Keratinocyte (primary cell): ENCODE measurements around the gene MGRN1. TPM values are rescaled to one million over a fixed set of nuclear protein-coding genes. Genes with fewer than 3 reads are reported as not detected.

Experiments
- DNase-seq: peaks from one replicate; pipeline ENCODE4 v3.0.0-alpha.2; 2011; ENCODE audit warnings: low read depth, missing footprints, low spot score
- FAIRE-seq: peaks from 2 replicates; lab custom pipeline; 2011; peaks lifted over from hg19 to GRCh38; lab: Jason Lieb, UNC
- H2AFZ ChIP-seq: 2 replicates; pipeline ENCODE4 v1.6.0; 2012; ENCODE audit warnings: low read length, control low read depth, inconsistent platforms; ENCODE audit not compliant: control insufficient read depth
- H3K27ac ChIP-seq: 2 replicates; pipeline ENCODE4 v1.5.1; 2011; ENCODE audit warnings: low read length; ENCODE audit not compliant: control insufficient read depth, insufficient read depth
- H3K27me3 ChIP-seq: 3 replicates; pipeline ENCODE4 v1.6.0; 2011; ENCODE audit warnings: low read length; ENCODE audit not compliant: control insufficient read depth, insufficient read depth; ENCODE audit errors: extremely low read depth
- H3K36me3 ChIP-seq, 2 experiments: 2 replicates in 1 of 2; 3 replicates in 1 of 2; pipeline ENCODE4 v1.5.1; 2011; ENCODE audit warnings: low read length in 2 of 2, mild to moderate bottlenecking in 1 of 2; ENCODE audit not compliant: control insufficient read depth in 2 of 2, insufficient read depth in 2 of 2; ENCODE audit errors: extremely low read depth in 1 of 2
- H3K4me1 ChIP-seq: 3 replicates; pipeline ENCODE4 v1.5.1; 2011; ENCODE audit warnings: low read length; ENCODE audit not compliant: control insufficient read depth, insufficient read depth; ENCODE audit errors: extremely low read depth
- H3K4me2 ChIP-seq: 3 replicates; pipeline ENCODE4 v1.6.0; 2011; ENCODE audit warnings: low read depth, low read length; ENCODE audit not compliant: control insufficient read depth, insufficient read depth; ENCODE audit errors: extremely low read depth
- H3K4me3 ChIP-seq, 3 experiments: fragments of 200-600 bp in 1 of 3; sonication (generic) in 1 of 3; 2 replicates in 2 of 3; 3 replicates in 1 of 3; pipeline ENCODE4 v1.5.1; 2011 to 2016; ENCODE audit warnings: low read length in 3 of 3, mild to moderate bottlenecking in 3 of 3, control low read depth in 2 of 3, inconsistent platforms in 1 of 3, low read depth in 1 of 3, mixed read lengths in 1 of 3, mixed run types in 1 of 3, moderate library complexity in 1 of 3; ENCODE audit not compliant: control insufficient read depth in 2 of 3, insufficient read depth in 2 of 3; ENCODE audit errors: extremely low read depth in 1 of 3
- H3K79me2 ChIP-seq: 2 replicates; pipeline ENCODE4 v1.6.0; 2012; ENCODE audit warnings: low read length; ENCODE audit not compliant: control insufficient read depth, insufficient read depth
- H3K9ac ChIP-seq: 3 replicates; pipeline ENCODE4 v1.6.0; 2011; ENCODE audit warnings: low read length; ENCODE audit not compliant: control insufficient read depth, insufficient read depth; ENCODE audit errors: extremely low read depth
- H3K9me1 ChIP-seq: 3 replicates; pipeline ENCODE4 v1.6.0; 2011; ENCODE audit warnings: low read length; ENCODE audit not compliant: control insufficient read depth, insufficient read depth; ENCODE audit errors: extremely low read depth
- H3K9me3 ChIP-seq: 2 replicates; pipeline ENCODE4 v1.5.1; 2012; ENCODE audit warnings: low read depth, low read length; ENCODE audit not compliant: control insufficient read depth
- H4K20me1 ChIP-seq: 3 replicates; pipeline ENCODE4 v1.6.0; 2011; ENCODE audit warnings: low read length; ENCODE audit not compliant: control insufficient read depth, insufficient read depth; ENCODE audit errors: extremely low read depth
- EZH2 ChIP-seq: IDR thresholded peaks from one replicate; pipeline ENCODE4 v1.6.1; 2012; ENCODE audit warnings: inconsistent platforms, mild to moderate bottlenecking, low read length, moderate library complexity
- dilution Hi-C: fragments of 300-500 bp; cut with MboI; formaldehyde crosslinking; loops from one replicate; pipeline ENCODE4 v1.7.0; 2020; ENCODE audit warnings: low sequenced_read_pairs; ENCODE audit not compliant: extremely low pct_ligation_motif_present
- polyA plus RNA-seq, 5 experiments: library from polyadenylated mRNA; depleted of rRNA in 3 of 5; stranded (reverse) in 3 of 5; stranded (forward) in 1 of 5; unstranded in 1 of 5; fragments of >200 nt; gene quantifications; 1 replicate in 1 of 5; 2 replicates in 3 of 5; 3 replicates in 1 of 5; pipeline versions ENCODE4 v1.2.1 to v1.2.3, GENCODE V29; 2011 to 2012; ENCODE audit warnings: missing spikeins in 2 of 5, low read depth in 1 of 5, low replicate concordance in 1 of 5
- TF ChIP-seq, protein P1 (sequence below), 3 experiments: IDR thresholded peaks in 1 of 3; conservative IDR thresholded peaks in 1 of 3; optimal IDR thresholded peaks in 1 of 3; 2 replicates in 2 of 3; 3 replicates in 1 of 3; pipeline versions ENCODE3 to v1.5.1; 2011; ENCODE audit warnings: low read length in 3 of 3, mild to moderate bottlenecking in 3 of 3, moderate library complexity in 2 of 3, control low read depth in 1 of 3, inconsistent platforms in 1 of 3; ENCODE audit not compliant: insufficient read depth in 2 of 3; ENCODE audit errors: extremely low read depth in 1 of 3

Gene MGRN1
- polyA plus RNA-seq, 1 donor (not counting 4 experiments of a cell fraction or from before 2014, with no cell fraction given), result 1.9 TPM

DNA sequence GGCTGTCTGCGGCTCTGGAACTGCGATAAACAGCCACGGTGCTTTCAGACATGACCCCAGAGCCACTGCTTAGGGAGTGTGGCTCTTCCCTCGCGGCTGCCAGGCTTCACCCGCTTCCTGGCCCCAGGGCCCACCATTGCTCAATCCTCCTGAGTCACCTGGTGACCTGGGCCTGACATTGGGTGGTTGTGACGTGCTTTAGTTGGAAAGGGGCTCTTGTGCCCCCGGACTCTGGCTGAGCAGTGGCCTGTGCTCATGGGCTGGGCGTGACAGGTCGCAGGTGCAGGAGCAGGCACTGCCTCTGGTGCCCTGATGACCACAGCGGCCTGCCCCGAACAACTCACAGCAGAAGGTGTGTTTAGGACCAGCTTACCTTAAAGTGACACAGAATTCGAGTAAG lies 60.1 kb downstream of the MGRN1 start:
- Histone ChIP-seq H3K9me1 (no peaks in the 10 kb centered on the region), H3K27me3 (no peaks in the 10 kb centered on the region), H2AFZ (no peak overlapping the region), H3K9ac (no peak overlapping the region), H3K9me3 (no peaks in the 10 kb centered on the region), H4K20me1 (no peaks in the 10 kb centered on the region), H3K36me3 (peaks cover 12 to 35% of the 10 kb centered on the region in 2 experiments), H3K27ac (no peak overlapping the region), H3K79me2 (no peaks in the 10 kb centered on the region), H3K4me2 (no peak overlapping the region), H3K4me1 (peaks cover 18% of the 10 kb centered on the region), H3K4me3 (no peak overlapping the region)
- dilution Hi-C loops, result no loop called here
- no peak for TF ChIP-seq EZH2
- TF ChIP-seq, protein P1, sequence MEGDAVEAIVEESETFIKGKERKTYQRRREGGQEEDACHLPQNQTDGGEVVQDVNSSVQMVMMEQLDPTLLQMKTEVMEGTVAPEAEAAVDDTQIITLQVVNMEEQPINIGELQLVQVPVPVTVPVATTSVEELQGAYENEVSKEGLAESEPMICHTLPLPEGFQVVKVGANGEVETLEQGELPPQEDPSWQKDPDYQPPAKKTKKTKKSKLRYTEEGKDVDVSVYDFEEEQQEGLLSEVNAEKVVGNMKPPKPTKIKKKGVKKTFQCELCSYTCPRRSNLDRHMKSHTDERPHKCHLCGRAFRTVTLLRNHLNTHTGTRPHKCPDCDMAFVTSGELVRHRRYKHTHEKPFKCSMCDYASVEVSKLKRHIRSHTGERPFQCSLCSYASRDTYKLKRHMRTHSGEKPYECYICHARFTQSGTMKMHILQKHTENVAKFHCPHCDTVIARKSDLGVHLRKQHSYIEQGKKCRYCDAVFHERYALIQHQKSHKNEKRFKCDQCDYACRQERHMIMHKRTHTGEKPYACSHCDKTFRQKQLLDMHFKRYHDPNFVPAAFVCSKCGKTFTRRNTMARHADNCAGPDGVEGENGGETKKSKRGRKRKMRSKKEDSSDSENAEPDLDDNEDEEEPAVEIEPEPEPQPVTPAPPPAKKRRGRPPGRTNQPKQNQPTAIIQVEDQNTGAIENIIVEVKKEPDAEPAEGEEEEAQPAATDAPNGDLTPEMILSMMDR (optimal IDR thresholded peaks at IDR 0.05 in 1 of 3, IDR thresholded peaks at IDR 0.05 in 1 of 3, conservative IDR thresholded peaks at IDR 0.05 in 1 of 3; ENCODE audit: extremely low read depth in 1 of 3, insufficient read depth in 2 of 3, low read length in 3 of 3), result no peak
- DNase-seq (no peak), FAIRE-seq (no peak)

DNA sequence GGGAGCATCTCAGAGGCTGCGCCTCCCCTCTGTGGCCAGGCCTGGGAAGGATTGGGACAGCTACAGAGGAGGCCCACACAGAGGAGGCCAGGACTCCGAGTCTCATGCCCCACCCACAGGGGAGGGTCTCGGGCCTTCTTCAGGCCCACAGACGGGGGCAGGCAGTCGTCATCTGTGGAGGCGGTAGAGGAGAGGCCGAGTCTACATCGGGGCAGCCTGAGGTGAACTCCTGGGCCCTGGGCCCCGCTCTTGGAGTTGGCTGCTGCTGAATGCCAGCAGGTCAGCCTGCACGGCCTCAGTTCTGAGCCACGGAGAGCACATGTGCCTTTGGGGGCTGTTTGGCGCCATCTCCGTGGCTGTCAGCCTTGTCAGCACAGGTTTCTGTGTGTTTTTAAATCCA lies 60.7 kb downstream of the MGRN1 start:
- Histone ChIP-seq H3K27me3 (no peaks in the 10 kb centered on the region), H2AFZ (no peak overlapping the region), H3K9me3 (no peaks in the 10 kb centered on the region), H3K9ac (no peak overlapping the region), H3K4me2 (no peak overlapping the region), H3K36me3 (peaks cover 12 to 35% of the 10 kb centered on the region in 2 experiments), H3K27ac (no peak overlapping the region), H3K79me2 (no peaks in the 10 kb centered on the region), H3K4me3 (no peak overlapping the region), H3K9me1 (no peaks in the 10 kb centered on the region), H4K20me1 (no peaks in the 10 kb centered on the region), H3K4me1 (peaks cover 15% of the 10 kb centered on the region)
- dilution Hi-C loops, result no loop called here
- FAIRE-seq (no peak), DNase-seq (no peak)
- no peak for TF ChIP-seq EZH2

GRCh38 chr16:4685776-4686496 lies 61.3 kb downstream of the MGRN1 start:
- TF ChIP-seq EZH2, result no peak
- TF ChIP-seq, protein P1 (optimal IDR thresholded peaks at IDR 0.05 in 1 of 3, IDR thresholded peaks at IDR 0.05 in 1 of 3, conservative IDR thresholded peaks at IDR 0.05 in 1 of 3; ENCODE audit: extremely low read depth in 1 of 3, insufficient read depth in 2 of 3, low read length in 3 of 3), result no peak
- H3K4me2 ChIP-seq, result no peak overlapping the region
- H4K20me1 ChIP-seq, result no peaks in the 10 kb centered on the region
- no peak overlapping the region for H2AFZ ChIP-seq
- DNase-seq (no peak), FAIRE-seq (no peak)
- no peak overlapping the region for H3K9ac ChIP-seq
- no peaks in the 10 kb centered on the region for H3K79me2 ChIP-seq
- H3K9me1 ChIP-seq, result no peaks in the 10 kb centered on the region
- peaks cover 9% of the 10 kb centered on the region for H3K4me1 ChIP-seq
- no peaks in the 10 kb centered on the region for H3K9me3 ChIP-seq
- no peak overlapping the region for H3K4me3 ChIP-seq
- dilution Hi-C loops, result no loop called here
- no peak overlapping the region for H3K27ac ChIP-seq
- H3K27me3 ChIP-seq, result no peaks in the 10 kb centered on the region
- peaks cover 12 to 38% of the 10 kb centered on the region in 2 experiments for H3K36me3 ChIP-seq
